Measurements from ENCODE around the gene JUN.
"Not testable (repeated sequence)": the region's sequence is repeated elsewhere in the genome, so short reads cannot be mapped to it uniquely, and the experiment has no call there.

JUN gene

DNA sequence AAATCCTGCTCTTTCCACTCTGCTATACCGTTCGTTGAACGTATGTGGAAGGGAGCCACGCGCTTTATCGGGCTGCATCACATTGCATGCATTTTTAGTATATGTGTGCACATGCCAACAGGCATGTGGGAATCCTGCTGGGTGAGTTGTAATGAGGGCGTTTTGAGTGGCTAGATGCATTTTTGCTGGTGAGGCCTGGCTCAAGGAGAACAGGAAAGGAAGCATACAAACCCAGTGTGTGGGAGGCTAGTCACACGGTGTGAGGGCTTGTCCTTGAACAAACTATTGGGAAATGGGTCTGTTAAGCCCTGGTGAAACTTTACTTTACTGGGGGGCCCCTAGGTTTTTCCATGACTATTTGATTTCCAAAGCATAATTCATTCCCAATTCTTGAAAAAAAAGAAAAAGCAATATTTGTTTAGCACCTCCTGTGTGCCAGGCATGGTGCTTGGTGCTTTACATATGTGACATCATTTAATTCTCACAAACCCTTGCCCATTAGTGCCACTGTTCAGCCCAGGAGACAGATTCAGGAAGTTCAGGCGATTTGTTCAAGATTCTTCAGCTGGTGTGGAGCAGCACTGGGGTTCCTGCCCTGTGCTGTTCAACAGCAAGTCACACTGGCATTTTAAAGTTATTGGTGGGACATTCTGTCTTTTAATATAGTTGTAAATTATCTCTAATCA lies 25.6 kb upstream of the JUN start:
- H3K36me3 ChIP-seq, result no peaks in the 10 kb centered on the region
- no peak overlapping the region for H3K4me2 ChIP-seq
- no peak for TF ChIP-seq Cebpa-rat (IDR thresholded peaks at IDR 0.05)
- no peak overlapping the region for H3K27ac ChIP-seq
- H4K20me1 ChIP-seq, result no peaks in the 10 kb centered on the region
- H3K27me3 ChIP-seq, result no peaks in the 10 kb centered on the region
- H3K9me3 ChIP-seq, result no peaks in the 10 kb centered on the region
- H3K4me1 ChIP-seq, result peaks cover under 1% of the 10 kb centered on the region
- H3K9ac ChIP-seq, result no peak overlapping the region
- no peak overlapping the region for H3K4me3 ChIP-seq

DNA sequence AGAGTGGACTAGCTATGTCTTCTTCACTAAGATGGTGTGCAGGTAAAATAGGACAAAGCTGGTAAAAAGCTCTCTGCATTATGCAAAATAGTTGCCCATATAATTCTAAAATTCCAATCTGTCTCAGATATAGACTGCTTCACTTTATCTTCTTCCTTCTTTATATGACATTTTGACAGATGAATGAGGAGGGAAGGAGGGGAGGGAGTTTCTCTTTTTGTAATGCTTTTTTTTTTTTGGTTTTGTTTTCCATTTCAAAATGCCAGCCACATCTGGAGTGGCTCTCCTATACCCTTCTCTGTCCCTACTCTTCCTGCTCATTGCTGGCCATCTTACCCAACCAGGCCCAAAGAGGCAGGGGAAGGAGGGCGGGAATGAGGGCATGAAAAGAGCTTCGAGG lies 24.2 kb upstream of the JUN start:
- Histone ChIP-seq H3K4me2 (no peak overlapping the region), H3K36me3 (no peaks in the 10 kb centered on the region), H3K27me3 (no peaks in the 10 kb centered on the region), H3K9me3 (no peaks in the 10 kb centered on the region), H4K20me1 (no peaks in the 10 kb centered on the region), H3K27ac (no peak overlapping the region), H3K4me3 (no peak overlapping the region), H3K9ac (no peak overlapping the region), H3K4me1 (no peaks in the 10 kb centered on the region)
- no peak for TF ChIP-seq Cebpa-rat (IDR thresholded peaks at IDR 0.05)

DNA sequence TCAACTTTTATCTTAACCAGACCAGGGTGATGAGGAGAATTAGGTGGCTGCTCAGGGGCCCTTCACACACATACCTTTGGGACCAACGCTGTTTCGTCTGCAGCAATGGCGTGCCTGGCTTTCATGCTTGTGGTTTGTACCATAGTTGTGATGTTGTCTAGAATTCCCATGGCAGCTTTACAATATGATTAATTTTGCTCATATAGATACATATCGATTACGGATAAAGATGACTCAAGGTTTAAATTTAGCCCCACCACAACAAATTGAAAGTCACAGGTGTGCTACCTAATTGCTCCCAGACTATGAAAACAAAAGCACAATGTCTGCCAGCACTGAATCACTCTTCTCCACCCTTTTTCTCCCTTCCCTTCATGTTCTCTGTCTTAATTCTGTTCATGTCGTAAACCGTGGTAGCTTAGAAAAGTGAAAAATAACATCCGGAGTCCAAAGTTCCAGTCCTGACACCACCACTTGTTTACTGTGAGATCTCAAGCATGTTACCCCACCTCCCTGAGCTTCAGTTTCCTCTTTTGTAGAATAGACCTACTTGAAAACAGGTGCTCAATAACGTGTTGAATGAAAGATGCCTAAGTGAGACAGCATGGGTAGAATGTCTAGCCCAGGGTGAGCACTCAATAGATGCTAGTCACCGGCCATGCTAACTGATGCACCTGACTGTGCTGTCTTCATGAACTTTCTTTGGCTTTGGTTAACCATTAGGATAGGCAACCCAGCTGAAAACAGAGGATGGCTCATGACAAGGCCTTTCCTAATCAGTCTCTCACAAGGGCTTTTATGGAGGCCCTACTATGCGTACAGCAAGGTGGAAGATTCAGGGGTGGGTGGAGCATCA lies 22.1 kb upstream of the JUN start:
- no peaks in the 10 kb centered on the region for H3K36me3 ChIP-seq
- no peak overlapping the region for H3K4me3 ChIP-seq
- no peak overlapping the region for H3K9ac ChIP-seq
- H3K4me1 ChIP-seq, result no peaks in the 10 kb centered on the region
- no peak for TF ChIP-seq Cebpa-rat (IDR thresholded peaks at IDR 0.05)
- no peak overlapping the region for H3K27ac ChIP-seq
- no peaks in the 10 kb centered on the region for H3K27me3 ChIP-seq
- H4K20me1 ChIP-seq, result no peaks in the 10 kb centered on the region
- no peak overlapping the region for H3K4me2 ChIP-seq
- no peaks in the 10 kb centered on the region for H3K9me3 ChIP-seq

DNA sequence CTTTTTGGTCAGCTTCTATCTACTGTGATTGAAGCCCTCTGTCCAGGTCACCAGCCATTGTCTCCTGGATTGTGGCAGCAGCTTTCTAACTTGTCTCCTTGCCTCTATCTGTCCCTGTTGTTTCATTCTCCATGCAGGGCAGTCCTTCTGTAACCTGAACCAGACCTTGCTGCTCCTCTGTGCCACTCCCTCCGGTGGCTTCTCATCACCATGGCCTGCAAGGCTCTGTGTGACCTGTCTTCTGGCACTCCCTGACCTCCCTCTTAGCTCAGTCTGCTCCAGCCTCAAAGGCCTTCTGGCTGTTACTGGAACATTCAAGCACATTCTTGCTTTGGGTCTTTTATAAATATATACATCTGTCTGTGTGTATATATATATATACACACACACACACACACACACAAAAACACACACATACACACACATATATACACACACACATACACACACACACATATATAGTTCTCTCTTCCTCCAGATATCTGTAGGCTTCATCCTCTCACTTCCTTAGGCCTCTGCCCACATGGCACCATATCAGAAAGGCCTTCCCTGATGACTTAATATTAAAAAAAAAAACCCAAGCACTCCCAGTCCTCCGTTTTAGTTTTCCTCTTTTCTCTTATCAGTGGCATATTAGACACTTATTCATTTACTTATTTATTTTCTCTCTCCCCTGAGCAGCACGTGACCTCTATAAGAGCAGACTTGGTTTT lies 21.2 kb upstream of the JUN start:
- no peak for TF ChIP-seq Cebpa-rat (IDR thresholded peaks at IDR 0.05)
- no peak overlapping the region for H3K4me2 ChIP-seq
- H3K27me3 ChIP-seq, result no peaks in the 10 kb centered on the region
- H3K9me3 ChIP-seq, result no peaks in the 10 kb centered on the region
- no peaks in the 10 kb centered on the region for H3K4me1 ChIP-seq
- H4K20me1 ChIP-seq, result no peaks in the 10 kb centered on the region
- no peak overlapping the region for H3K9ac ChIP-seq
- H3K36me3 ChIP-seq, result no peaks in the 10 kb centered on the region
- no peak overlapping the region for H3K4me3 ChIP-seq
- no peak overlapping the region for H3K27ac ChIP-seq

DNA sequence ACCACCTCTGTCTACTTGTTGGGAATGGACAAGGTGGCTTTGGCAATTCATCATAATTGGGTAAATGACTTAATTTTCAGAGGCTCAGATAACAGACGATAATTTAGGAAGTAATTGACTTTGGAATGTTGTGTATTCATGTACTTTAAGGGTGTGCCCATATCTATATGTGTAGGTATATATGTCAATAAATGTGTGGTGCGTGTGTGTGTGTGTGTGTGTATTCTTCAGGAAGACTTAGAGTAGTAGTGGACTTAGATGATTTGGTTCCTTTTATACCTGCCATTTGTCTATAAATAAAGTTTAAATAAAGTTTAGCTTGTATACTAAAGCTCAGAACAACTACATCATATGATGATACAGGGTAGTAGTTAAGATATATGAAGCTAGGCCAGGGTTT lies 20.0 kb upstream of the JUN start:
- H3K27ac ChIP-seq, result no peak overlapping the region
- no peaks in the 10 kb centered on the region for H4K20me1 ChIP-seq
- H3K36me3 ChIP-seq, result no peaks in the 10 kb centered on the region
- no peaks in the 10 kb centered on the region for H3K4me1 ChIP-seq
- H3K9ac ChIP-seq, result no peak overlapping the region
- H3K9me3 ChIP-seq, result no peaks in the 10 kb centered on the region
- no peak overlapping the region for H3K4me2 ChIP-seq
- no peak overlapping the region for H3K4me3 ChIP-seq
- no peak for TF ChIP-seq Cebpa-rat (IDR thresholded peaks at IDR 0.05)
- no peaks in the 10 kb centered on the region for H3K27me3 ChIP-seq

DNA sequence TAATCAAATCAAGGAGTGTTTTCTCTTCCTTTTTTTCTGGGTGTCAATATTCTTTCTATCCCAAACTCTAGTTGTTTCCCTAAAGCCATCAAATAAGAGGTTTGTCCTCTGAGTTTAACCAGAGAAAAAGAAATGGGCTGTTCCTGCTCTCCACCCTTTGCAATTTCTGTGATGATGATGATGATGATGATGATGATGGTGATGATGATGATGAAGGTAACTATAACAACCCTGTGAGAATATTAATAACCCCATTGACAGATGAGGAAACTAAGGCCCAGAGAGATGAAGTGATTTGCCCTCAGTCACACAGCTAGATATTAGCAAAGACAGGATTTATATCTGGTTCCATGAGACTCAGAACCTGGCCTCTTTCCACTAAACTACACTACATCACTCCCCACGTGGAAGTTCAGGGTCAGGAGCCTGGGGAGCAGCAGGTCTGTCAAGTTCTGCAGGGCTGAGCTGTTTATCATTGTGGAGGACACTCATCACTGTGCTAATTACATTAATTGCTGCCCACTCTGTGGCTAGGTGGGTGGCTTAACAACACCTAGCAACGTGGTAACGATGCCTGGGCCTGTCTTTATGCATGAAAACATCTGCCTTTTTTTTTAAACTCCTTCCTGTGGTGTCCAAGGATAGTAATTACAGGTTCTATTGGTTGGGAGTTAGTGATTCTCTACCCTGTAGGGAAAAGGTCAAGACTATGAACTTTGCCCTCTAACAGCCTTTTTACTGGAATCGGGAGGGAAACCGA lies 19.0 kb upstream of the JUN start:
- H3K4me3 ChIP-seq, result no peak overlapping the region
- H3K27me3 ChIP-seq, result no peaks in the 10 kb centered on the region
- TF ChIP-seq Cebpa-rat (IDR thresholded peaks at IDR 0.05), result no peak
- H3K27ac ChIP-seq, result no peak overlapping the region
- H3K4me1 ChIP-seq, result no peaks in the 10 kb centered on the region
- no peaks in the 10 kb centered on the region for H4K20me1 ChIP-seq
- no peak overlapping the region for H3K9ac ChIP-seq
- no peaks in the 10 kb centered on the region for H3K36me3 ChIP-seq
- no peaks in the 10 kb centered on the region for H3K9me3 ChIP-seq
- no peak overlapping the region for H3K4me2 ChIP-seq

DNA sequence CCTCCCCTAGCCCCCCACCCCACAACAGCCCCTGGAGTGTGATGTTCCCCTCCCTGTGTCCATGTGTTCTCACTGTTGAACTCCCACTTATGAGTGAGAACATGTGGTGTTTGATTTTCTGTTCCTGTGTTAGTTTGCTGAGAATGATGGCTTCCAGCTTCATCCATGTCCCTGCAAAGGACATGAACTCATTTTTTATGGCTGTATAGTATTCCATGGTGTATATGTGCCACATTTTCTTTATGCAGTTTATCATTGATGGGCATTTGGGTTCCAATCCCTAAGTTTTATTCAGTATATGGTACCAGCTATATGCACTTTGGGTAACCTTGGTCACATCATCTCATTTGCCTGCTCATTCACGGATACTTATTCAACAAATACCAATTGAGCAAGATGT lies 17.4 kb upstream of the JUN start:
- H3K4me2 ChIP-seq, H3K36me3 ChIP-seq, H3K27ac ChIP-seq, H3K4me1 ChIP-seq, H3K9ac ChIP-seq, H3K9me3 ChIP-seq, H3K4me3 ChIP-seq, H3K27me3 ChIP-seq, H4K20me1 ChIP-seq: not testable (repeated sequence)

DNA sequence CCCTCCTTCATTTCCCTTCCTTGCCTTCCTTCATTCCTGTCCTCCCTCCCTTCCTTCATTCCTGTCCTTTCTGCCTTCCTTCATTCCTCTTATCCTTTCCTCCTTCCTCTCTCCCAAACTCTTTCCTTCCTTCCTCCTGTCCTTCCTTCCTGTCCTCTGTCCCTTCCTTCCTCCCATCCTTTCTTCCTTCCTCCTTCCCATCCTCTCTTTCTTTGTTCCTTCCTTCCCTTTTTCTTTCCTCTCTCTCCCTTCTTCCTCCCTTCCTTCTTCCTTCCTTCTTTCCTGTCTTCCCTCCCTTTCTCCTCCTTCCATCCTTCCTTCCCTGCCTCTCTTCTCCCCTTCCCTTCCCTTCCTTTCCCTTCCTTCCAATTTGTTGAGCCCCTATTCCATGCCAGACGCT lies 15.8 kb upstream of the JUN start:
- Histone ChIP-seq H3K9me3 (no peaks in the 10 kb centered on the region), H3K4me1 (no peaks in the 10 kb centered on the region), H3K27me3 (no peaks in the 10 kb centered on the region), H3K9ac (no peak overlapping the region), H3K27ac (no peak overlapping the region), H3K36me3 (no peaks in the 10 kb centered on the region), H3K4me2 (no peak overlapping the region), H3K4me3 (no peak overlapping the region), H4K20me1 (no peaks in the 10 kb centered on the region)
- no peak for TF ChIP-seq Cebpa-rat (IDR thresholded peaks at IDR 0.05)

DNA sequence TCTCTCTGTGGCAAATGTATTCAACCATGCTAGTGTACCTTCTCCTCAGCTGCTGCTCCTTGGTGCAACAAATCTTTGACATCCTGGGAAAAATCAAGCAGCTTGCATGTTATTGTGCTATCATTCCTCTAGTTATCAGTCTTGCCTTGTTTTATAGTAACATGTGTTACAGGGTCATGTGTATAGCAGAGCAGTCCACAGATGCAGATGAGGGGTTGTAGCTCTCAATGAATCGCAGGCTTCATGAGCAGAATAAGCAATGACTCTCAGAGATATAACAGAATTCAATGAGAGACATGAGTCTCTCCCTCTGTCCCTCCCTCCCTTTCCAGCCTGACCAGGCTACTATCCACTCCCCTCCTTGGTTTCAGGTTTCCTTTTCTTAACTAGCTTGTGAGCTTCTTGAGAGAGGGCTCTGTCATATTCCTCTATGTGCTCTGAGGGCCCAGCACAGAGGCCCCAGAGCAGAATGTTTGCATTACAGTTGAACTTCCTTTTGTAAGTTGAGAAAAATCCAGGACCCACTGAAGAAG lies 15.1 kb upstream of the JUN start:
- Histone ChIP-seq H3K27ac (no peak overlapping the region), H3K36me3 (no peaks in the 10 kb centered on the region), H3K27me3 (no peaks in the 10 kb centered on the region), H3K4me2 (no peak overlapping the region), H3K4me1 (no peaks in the 10 kb centered on the region), H3K9ac (no peak overlapping the region), H3K9me3 (no peaks in the 10 kb centered on the region), H3K4me3 (no peak overlapping the region), H4K20me1 (no peaks in the 10 kb centered on the region)
- no peak for TF ChIP-seq Cebpa-rat (IDR thresholded peaks at IDR 0.05)

Data from BLaER1 (cell line).